HG02970 (cell line): ENCODE measurements around the gene BCL6.

Experiments
- ATAC-seq: cut with Tn5 transposase; IDR thresholded peaks from one replicate; pipeline ENCODE4 v1.9.1; 2021; ENCODE audit warnings: mild to moderate bottlenecking, moderate library complexity, moderate number of reproducible peaks; ENCODE audit not compliant: unreplicated experiment, low FRiP score

The BCL6 gene

GRCh38 chr3:187763850-187764648 is 18.8 kb upstream of the BCL6 start:
- no peak for ATAC-seq

DNA sequence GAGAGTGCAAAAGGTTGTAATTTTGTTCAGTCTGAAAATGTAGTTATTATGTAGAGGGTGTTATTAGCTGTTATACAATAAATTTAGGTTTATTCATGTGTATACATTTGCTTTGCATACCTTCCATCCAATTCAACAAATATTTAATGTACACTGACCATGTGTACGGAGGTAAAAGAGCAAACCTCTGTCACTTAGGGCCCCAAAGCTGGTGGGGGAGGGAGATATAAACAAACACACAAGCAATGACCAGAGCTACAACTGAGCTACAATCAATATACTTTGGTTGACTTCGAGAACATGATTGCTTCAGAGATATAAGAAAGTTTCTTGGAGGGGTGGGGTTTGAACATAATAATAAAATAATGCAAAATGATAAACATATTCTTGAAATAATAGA is 17.5 kb upstream of the BCL6 start:
- no peak for ATAC-seq

- ATAC-seq = no peak
Observed at GRCh38 chr3:187759601-187760000, 14.3 kb upstream of the BCL6 start.

DNA sequence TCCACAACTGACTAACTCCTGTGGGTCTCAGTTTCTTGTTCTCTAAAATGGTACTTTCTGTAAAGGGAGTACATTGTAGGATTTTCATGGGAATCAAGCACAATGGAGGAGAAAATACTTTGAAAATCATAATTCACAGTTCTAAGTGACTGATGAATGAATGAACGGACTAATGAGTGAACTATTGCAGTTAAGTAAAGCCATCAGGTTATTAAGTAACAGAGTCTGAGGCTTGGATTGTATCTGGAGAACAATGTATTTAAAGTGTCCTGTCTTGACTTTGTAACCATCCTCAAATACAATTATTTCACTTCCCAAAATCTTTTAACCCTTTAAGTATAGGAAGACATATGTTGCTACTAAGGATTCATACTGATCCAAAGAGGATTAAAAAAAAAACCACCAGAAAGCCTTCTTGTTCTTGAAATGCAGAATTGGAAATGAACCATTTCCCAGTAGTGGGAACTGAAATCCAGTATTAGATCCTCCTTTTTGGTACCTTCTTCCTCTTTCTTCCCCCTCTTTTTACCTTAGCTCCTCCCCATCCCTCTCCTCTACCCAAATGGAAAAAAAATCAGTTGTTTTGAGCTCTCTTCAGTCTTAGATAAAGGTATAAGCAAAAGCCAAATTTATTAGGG is 13.2 kb upstream of the BCL6 start:
- ATAC-seq = no peak

DNA sequence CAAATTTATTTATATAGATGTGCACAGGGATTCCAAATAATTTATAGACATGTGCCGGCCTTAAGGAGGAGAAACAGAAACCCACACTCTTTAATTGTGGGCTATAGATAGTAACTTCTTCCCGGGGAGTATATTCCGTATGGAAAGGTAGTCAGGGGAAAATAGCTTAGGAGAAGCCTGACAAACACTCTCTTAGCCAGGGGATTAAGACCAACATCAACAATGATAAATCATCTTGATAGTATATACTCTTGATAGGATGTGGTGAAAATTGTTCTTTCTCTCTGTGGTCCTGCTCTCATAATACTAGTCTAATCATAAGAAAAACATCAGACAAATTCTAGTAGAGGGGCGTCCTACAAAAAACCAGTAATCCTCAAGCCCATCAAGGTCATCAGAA is 8.2 kb upstream of the BCL6 start:
- no peak for ATAC-seq

DNA sequence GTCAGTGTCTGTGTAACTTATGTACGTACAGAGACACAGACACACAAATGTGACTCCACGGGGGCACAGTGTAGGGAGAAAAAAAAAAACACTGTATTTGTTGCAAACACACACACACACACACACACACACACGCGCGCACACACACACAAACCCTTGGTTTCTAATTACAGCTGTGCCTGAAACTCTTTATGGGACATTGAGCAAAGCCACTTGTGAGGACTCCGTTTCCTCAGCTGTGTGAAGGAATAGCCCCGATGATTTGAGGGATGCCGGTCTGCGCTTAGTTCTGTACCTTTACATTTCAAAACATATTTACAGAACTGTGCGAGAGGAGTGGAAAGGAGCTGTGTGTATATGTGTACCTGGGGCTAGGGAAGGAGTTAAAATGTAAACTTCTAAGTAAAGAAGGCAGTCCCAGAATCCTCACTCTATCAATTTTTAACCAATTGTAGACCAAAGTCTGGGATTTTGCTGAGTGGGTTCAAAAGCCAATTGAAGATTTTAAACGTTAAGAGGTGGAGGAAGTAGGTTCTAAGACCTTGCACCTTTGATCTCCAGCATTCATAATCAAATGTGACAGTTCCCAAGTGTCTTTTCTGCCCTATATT is 5.3 kb upstream of the BCL6 start:
- ATAC-seq = no peak

GRCh38 chr3:187750006-187750512 is 4.8 kb upstream of the BCL6 start:
- ATAC-seq = no peak

GRCh38 chr3:187748050-187748481 is 2.8 kb upstream of the BCL6 start:
- no peak for ATAC-seq

GRCh38 chr3:187747506-187747905 is 2.2 kb upstream of the BCL6 start:
- no peak for ATAC-seq

DNA sequence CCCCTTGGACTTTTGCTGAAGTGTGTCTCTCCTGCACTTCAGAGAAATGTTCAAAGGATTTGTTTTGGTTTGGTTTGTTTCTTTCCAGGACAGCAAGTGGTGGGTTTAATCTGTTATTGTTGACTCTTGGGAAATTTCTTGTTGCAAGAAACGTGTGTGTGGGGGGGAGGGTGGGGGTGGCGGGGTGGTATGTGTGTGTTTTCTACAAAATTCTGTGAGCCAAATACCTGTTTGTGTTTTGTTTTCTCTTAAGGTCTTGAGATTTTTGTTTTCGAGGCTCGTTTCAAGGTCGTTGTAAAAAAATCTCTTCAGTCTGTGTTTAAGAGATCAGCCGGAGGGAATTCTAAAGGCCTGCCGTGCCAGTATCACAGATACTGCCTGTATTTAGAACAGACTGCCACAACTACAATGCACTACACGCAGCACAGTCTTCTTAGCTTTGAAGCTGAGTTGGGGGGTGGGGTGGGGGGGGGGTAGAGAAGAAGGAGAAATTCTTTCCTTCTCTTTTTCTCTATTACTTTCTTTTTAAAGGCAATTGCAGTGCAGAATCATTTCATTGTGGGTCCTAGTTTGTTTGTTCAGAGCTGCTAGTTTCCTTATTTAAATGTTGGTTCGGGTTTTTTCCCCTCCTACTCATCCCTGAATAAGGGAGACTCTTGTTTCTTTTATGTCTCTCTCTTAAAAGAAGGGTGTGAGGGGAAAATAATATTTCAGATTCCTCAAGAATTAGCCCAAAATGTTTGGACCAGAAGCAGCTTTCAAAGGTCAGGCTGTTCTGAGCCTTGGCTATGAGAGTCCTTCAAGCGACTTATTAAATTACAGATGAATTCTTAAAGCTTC is 1.4 kb upstream of the BCL6 start:
- ATAC-seq = no peak

GRCh38 chr3:187746059-187746441 is 782 bp upstream of the BCL6 start:
- no peak for ATAC-seq

GRCh38 chr3:187744169-187745151 is 808 bp downstream of the BCL6 start:
- no peak for ATAC-seq

DNA sequence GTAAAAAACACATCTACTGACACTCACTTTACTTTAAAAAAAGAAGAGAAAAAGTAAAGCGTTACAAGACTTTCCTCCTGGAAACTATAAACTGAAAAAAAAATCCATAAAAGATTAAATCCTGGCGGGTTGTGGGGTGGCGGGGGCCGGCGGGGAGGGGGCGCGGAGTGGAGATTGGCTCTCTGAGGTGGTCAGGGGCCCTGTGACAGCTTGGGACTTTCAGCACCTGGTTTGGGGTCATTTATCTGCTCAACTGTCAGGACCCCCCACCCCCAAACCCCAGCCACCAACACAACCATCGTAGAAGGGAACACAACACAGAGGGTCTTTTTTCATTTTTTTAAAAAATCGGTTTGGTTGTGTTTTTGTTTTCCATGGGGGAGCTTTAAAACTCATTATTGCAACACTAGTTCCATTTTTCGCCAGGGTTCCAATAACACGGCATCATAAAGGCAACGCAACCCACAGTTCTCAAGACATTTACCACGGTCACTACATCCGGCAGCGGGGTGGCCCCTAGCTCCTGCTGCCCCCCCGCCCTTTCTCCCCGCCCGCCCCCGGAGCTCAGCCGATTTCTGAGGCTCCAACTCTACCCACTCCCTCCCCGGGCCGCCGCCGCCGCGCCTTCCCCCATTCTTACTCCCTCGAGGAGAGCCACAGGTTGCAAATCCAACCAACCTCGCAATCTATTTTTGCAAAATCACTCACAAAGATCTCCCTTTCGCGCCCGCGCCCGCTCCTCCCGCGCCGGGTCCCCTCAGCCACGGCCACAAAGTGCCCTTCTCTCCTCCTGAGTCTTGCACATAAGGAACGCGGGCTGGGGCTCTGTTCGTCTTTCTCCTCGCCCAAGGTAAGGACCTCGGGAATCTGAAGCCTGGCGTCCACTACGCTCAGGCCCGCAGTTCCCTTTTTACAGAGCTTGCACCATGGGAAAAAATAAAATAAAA is 1.8 kb downstream of the BCL6 start:
- no peak for ATAC-seq

DNA sequence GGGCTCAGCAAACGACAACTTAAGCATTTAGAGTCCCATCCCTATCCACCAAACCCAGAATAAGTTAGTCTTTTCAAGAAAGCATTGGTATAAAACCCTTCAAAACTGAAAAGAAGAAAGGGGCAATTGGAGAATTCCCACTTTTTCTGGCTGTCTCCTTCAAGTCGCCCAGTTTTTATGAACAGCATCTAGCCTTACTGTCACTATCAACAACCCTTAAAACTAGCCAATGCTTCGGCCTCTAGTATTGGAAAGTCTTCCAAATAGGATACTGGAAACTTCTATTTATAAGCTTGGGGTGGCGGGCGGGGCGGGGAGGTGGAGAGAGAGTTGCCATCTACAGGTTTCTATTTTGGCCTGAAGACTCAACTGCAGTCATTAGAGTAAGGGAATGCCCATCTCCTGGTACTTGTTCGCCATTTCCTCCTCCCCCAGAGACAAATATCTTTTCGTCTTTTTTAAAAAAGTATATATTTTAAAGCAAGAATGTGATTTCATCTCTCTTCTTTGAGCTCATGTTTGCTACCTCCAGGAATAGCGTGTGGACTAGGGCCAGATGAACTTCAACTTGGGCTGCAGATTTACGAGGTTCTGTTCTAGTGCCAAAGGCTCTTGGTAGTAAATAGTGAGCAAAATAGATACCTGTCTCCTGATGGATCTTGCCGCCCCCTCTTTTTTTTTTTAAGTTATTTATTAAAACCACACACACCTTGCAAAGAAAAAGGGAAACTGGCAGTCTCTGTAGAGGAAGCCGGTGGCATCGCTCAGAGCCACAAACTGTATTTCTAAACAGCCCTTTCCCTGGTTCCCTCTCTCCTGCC is 2.7 kb downstream of the BCL6 start:
- ATAC-seq = no peak

- ATAC-seq = no peak
Observed at GRCh38 chr3:187741403-187742350, 3.6 kb downstream of the BCL6 start.
